MM.1S (cell line): Measurements from ENCODE around the gene WDR37.

Experiments
- DNase-seq: peaks from one replicate; pipeline ENCODE4 v3.0.0-alpha.2; 2015
- H2AFZ ChIP-seq: fragments of 300-600 bp; sonication (generic); 2 replicates; pipeline ENCODE4 v1.6.0; 2016; ENCODE audit warnings: antibody characterized with exemption, low read length
- H3F3A ChIP-seq: fragments of 300-600 bp; sonication (generic); 2 replicates; pipeline ENCODE4 v1.6.1; 2016; ENCODE audit warnings: mild to moderate bottlenecking, antibody characterized with exemption, low read length, moderate library complexity, mixed read lengths; ENCODE audit not compliant: insufficient read depth
- H3K27ac ChIP-seq: fragments of 300-600 bp; sonication (generic); 2 replicates; pipeline ENCODE4 v1.5.1; 2016; ENCODE audit warnings: mild to moderate bottlenecking, low read length
- H3K27me3 ChIP-seq: fragments of 300-600 bp; sonication (generic); replicated peaks from 2 replicates; pipeline ENCODE4 v1.6.0; 2016; ENCODE audit warnings: low read length; ENCODE audit not compliant: insufficient read depth
- H3K36me3 ChIP-seq: fragments of 300-600 bp; sonication (generic); replicated peaks from 2 replicates; pipeline ENCODE4 v1.6.1; 2016; ENCODE audit warnings: mild to moderate bottlenecking, low read length, mixed read lengths; ENCODE audit not compliant: insufficient read depth
- H3K4me1 ChIP-seq: fragments of 300-600 bp; sonication (generic); 2 replicates; pipeline ENCODE4 v1.6.1; 2016; ENCODE audit warnings: low read length, mixed read lengths
- H3K4me2 ChIP-seq: fragments of 300-600 bp; sonication (generic); 2 replicates; pipeline ENCODE4 v1.6.0; 2016; ENCODE audit warnings: low read depth, low read length
- H3K4me3 ChIP-seq: fragments of 300-600 bp; sonication (generic); 2 replicates; pipeline ENCODE4 v1.5.1; 2016; ENCODE audit warnings: low read length, mixed read lengths
- H3K79me2 ChIP-seq: fragments of 300-600 bp; sonication (generic); 2 replicates; pipeline ENCODE4 v1.6.1; 2016; ENCODE audit warnings: mixed run types, low read length, mixed read lengths
- H3K9ac ChIP-seq: fragments of 300-600 bp; sonication (generic); 2 replicates; pipeline ENCODE4 v1.6.1; 2016; ENCODE audit warnings: low read length, mixed read lengths
- H3K9me2 ChIP-seq: fragments of 300-600 bp; sonication (generic); replicated peaks from 2 replicates; pipeline ENCODE4 v1.6.1; 2016; ENCODE audit warnings: mild to moderate bottlenecking, low read length, mixed read lengths; ENCODE audit not compliant: insufficient read depth
- H3K9me3 ChIP-seq: fragments of 300-600 bp; sonication (generic); replicated peaks from 2 replicates; pipeline ENCODE4 v1.6.1; 2016; ENCODE audit warnings: mild to moderate bottlenecking, low read length, mixed read lengths; ENCODE audit not compliant: insufficient read depth
- H4K20me1 ChIP-seq: fragments of 300-600 bp; sonication (generic); 2 replicates; pipeline ENCODE4 v1.6.1; 2016; ENCODE audit warnings: mild to moderate bottlenecking, low read length, moderate library complexity, mixed read lengths; ENCODE audit not compliant: insufficient read depth
- CTCF ChIP-seq: fragments of 300-600 bp; sonication (generic); IDR thresholded peaks from 2 replicates; pipeline ENCODE4 v1.5.1; 2016; ENCODE audit warnings: antibody characterized with exemption, low read length, mixed read lengths
- EZH2 ChIP-seq: fragments of 300-600 bp; sonication (generic); optimal IDR thresholded peaks from 2 replicates; pipeline ENCODE3; 2017; ENCODE audit warnings: low read depth, mild to moderate bottlenecking, antibody characterized with exemption, low read length, mixed read lengths
- EZH2phosphoT487 ChIP-seq: fragments of 300-600 bp; sonication (generic); IDR thresholded peaks from 2 replicates; pipeline ENCODE4 v1.6.1; 2018; ENCODE audit warnings: antibody characterized with exemption, low read length

Gene WDR37

GRCh38 chr10:1103551-1103950 is 47.4 kb downstream of the WDR37 start:
- Histone ChIP-seq H3K9ac (no peak overlapping the region), H3K79me2 (peaks cover 6% of the 10 kb centered on the region; the same call in 1 of the 2 replicates), H3K27ac (no peak overlapping the region), H3F3A (no peaks in the 10 kb centered on the region), H3K4me2 (no peak overlapping the region), H3K9me3 (no peaks in the 10 kb centered on the region), H2AFZ (no peak overlapping the region), H3K4me1 (no peaks in the 10 kb centered on the region), H4K20me1 (no peaks in the 10 kb centered on the region), H3K36me3 (peaks cover 3% of the 10 kb centered on the region; the same call in 1 of the 2 replicates), H3K27me3 (no peaks in the 10 kb centered on the region), H3K9me2 (no peaks in the 10 kb centered on the region), H3K4me3 (no peak overlapping the region)
- no peak for DNase-seq
- TF ChIP-seq EZH2 (no peak), EZH2phosphoT487 (no peak), CTCF (no peak)

GRCh38 chr10:1104971-1105370 is 48.8 kb downstream of the WDR37 start:
- Histone ChIP-seq H2AFZ (no peak overlapping the region), H3K4me3 (no peak overlapping the region), H3K9me2 (no peaks in the 10 kb centered on the region), H3K27me3 (no peaks in the 10 kb centered on the region), H3K36me3 (peaks cover 3% of the 10 kb centered on the region; the same call in 1 of the 2 replicates), H3K4me2 (no peak overlapping the region), H3K4me1 (no peaks in the 10 kb centered on the region), H3K9ac (no peak overlapping the region), H3K79me2 (peaks cover 14% of the 10 kb centered on the region), H3K9me3 (no peaks in the 10 kb centered on the region), H3K27ac (no peak overlapping the region), H4K20me1 (no peaks in the 10 kb centered on the region), H3F3A (no peaks in the 10 kb centered on the region)
- no peak for DNase-seq
- no peak for TF ChIP-seq CTCF
- no peak for TF ChIP-seq EZH2phosphoT487
- TF ChIP-seq EZH2: no peak

GRCh38 chr10:1107004-1107403 is 50.8 kb downstream of the WDR37 start:
- Histone ChIP-seq H2AFZ (no peak overlapping the region), H3K4me3 (no peak overlapping the region), H3K9ac (no peak overlapping the region), H3K36me3 (peaks cover 6% of the 10 kb centered on the region), H3K27ac (no peak overlapping the region), H3K27me3 (no peaks in the 10 kb centered on the region), H3K9me2 (no peaks in the 10 kb centered on the region), H3K4me2 (no peak overlapping the region), H4K20me1 (no peaks in the 10 kb centered on the region), H3K9me3 (no peaks in the 10 kb centered on the region), H3K79me2 (peaks cover 25% of the 10 kb centered on the region), H3K4me1 (no peaks in the 10 kb centered on the region), H3F3A (no peaks in the 10 kb centered on the region)
- DNase-seq: no peak
- no peak for TF ChIP-seq EZH2
- no peak for TF ChIP-seq EZH2phosphoT487
- TF ChIP-seq CTCF: no peak
